ENCODE measurements around the gene FAM3D.

FAM3D gene

GRCh38 chr3:58652624-58653023 is 13.9 kb downstream of the FAM3D start:
- DNase-seq = no peak

DNA sequence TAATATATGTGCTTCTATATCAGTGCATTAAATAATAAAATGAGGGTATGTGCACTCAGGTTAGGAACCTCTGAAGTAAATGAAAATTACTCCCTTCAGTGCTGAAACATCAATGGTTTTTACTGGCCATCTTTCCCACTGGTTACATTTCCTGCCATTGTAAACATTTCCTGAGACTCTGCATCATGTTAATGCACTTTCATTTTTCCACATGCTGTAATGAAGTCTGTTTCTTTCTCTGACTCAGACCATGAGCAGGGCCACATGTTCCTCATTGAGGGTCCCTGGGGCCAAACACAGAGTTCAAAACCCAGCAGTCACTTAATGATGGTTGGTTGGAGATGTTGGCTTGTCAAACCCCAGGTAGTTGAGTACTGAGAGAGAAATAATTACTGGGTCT is 15.3 kb downstream of the FAM3D start:
- DNase-seq = no peak

DNA sequence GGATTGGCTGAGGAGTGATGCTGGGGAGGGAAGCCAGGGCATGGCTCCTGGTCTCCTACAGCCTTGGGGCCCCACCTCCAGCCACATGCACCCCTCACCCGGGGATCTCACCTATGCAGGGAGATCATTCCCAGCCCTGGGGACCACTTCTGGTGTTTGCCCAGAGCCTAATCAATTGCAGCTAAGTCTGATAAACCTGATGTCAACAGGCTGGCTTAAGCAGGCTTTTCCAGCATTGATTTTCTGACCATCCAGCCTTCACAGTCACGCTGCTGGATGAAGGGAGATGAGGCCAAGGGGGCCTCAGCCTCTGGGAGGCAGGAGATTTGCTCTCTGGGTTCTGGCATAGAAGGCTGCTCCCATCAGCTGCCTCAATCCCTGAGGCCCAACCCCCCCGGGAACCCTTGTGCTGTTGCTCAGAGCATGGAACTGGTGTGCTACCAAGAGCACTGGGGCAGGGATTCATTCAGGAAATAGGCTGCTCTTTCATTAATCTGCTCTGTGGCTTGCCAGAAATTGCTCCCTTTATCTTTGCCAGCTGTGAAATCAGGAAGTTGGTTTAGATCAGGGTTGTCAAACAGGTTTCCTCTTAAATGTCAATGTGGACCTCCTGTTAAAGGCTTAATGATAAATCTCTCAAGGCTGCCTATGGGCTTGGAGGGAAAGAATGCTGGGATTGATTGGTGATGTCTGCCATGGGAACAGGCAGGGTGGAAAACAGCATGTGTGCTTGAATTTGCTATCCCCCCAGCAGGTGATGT is 19.0 kb downstream of the FAM3D start:
- peak; percentile 53 for DNase-seq

DNA sequence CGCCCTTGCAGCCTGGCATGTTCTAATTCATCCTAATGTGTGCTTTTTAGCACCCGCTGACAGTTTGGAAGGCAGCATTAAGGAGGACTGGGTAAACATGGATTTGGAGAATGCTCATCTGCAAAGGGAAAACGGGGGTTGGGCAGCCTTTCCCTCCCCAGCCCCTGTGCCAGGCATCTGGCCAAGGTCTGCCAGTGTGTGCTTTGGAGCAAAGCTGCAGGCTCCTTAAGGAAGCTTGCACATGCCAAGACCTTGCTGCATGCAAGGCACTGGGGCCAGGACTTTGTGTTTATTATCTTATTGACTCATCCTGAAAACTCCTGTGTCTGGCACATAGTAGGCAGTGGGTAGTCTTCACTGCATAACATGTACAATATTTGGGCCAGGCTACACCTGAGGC is 20.1 kb downstream of the FAM3D start:
- no peak for DNase-seq

DNA sequence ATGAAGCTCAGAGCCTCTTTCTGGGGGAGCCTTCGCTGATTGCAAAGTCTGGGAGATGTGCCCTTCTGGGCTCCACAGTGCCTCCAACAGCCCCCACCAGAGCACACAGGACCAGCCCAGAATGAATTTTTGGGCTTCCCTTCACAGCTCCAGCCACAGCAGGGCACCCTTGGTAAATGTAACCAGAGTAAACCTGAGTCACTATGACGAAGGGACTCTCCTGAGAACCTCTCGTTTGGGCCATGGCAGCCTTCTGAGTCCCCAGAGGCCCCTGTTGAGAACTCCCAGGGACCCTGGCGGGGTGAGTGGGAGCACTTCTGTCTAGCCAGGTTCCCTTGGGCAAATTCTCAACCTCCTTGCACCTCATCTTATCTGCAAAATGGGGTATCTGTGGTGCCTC is 20.8 kb downstream of the FAM3D start:
- DNase-seq = no peak

DNA sequence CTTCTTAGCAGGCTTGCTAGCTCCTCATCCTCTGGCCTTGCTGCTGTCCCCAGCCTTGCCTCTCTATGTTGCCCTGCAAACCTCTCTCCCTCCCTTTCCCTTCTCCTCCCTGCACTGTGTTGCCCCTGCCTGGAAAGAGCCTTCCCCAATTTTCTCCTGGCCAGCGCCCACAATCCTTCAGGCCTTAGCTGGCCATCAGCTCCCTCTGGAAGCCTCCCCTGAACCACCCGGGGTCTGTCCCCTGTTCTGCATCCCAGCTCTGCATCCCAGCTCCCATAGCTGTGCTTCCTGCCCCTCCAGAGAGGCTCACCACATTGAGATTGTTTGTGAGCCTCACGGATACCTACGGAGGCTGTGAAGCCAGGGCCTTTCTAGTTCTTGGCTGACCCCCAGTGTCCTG is 23.7 kb downstream of the FAM3D start:
- DNase-seq = no peak

GRCh38 chr3:58640700-58641372 is 25.7 kb downstream of the FAM3D start:
- no peak for DNase-seq

- no peak for DNase-seq
Measured at GRCh38 chr3:58639842-58640241, 26.7 kb downstream of the FAM3D start.

DNA sequence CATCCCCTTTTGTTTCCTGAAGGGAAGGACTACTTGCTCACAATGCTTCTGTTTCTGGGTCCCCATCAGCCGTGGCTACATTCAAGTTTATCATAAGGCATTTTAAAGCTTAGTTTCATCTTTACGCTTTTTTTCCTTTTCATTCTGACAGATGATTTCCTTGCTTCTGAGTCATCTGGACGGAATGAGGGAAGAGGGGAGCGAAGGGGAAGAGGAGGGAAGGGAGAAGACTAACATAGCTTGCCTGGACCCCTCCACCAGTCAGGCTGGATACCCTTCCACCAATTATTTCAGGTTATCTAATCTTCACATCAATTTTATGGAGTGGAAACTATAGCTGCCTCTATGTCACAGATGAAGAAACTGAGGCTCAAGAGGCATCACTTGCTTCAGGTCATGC is 27.6 kb downstream of the FAM3D start:
- no peak for DNase-seq

DNA sequence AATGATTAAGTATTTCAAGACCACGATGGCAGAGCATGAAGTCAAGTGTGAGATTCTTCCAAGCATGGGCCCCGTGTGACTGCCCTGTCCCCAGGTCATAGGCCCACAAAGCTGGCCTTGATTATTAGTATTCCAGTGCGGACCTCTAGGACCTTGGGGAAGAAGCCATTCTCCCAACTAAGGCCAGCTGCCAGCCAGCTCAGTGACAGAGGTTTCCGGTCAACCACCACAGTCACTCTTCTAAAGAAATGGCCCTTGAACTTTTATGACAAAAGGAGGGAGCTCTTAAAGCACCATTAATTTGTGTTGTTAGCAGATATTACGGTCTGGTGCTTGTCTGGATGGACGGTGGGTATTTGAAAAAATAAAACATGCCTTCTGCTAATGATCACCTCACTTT is 28.0 kb downstream of the FAM3D start:
- DNase-seq = no peak

DNA sequence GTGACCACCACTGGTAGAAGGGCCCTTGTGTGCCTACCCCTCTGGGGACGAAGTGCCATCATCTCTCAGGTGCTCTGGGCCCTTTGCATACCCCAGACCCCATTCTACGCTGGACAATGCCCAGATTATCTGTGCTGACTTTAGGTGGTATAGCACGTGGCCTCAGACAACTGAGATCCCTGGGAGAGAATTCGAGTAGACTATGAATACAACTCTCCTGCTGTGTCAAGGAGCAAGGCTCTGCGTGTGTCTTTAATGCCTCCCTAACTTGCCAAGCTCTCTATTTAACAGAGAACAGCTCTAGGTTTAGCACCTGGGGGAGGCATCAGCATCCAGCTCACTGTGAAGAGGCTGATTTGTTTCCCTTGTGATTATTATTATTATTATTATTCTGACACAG is 29.1 kb downstream of the FAM3D start:
- DNase-seq = no peak

DNA sequence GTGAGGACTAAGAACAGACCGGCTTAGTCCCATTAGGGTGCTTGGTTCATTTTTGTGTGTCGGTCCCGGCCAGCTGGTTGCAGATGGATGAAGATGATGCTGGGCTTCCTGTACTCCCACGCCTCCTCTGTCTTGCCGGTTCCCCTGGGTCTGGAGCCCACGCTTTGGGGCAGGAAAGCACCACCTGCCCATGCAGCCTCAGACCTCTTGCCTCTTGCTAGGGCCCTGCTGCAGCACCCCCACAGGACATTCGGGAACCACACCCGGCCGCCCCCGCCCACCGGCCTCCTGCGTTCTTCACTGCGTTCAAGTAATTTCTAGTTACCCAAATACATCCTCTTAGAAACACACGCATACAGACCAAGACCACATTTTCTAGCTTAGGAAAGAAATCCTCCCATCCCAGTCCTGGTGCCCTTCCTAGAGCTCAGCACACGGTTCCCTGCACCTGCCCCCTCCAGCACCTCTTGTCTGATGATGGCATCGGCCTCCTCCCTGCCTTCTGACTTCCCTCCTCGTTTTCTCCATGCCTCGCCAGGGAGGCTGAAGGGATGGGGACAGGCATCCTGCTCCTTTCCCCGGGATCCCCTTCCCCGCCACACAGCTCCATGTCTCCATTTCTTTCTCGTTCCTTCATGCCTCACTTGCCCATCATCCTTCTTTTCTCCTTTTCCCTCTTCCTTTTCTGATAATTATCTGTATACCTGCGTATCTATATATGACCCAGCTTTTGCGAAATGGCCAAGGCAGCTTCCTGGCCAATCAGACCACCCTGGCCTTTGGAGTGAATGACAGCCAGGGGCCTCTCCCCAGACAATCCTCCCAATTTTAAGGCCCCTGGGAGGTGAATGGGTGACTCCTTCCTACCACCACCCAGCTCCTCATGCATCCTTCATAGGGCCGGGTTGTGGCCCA is 30.9 kb downstream of the FAM3D start:
- no peak for DNase-seq

DNA sequence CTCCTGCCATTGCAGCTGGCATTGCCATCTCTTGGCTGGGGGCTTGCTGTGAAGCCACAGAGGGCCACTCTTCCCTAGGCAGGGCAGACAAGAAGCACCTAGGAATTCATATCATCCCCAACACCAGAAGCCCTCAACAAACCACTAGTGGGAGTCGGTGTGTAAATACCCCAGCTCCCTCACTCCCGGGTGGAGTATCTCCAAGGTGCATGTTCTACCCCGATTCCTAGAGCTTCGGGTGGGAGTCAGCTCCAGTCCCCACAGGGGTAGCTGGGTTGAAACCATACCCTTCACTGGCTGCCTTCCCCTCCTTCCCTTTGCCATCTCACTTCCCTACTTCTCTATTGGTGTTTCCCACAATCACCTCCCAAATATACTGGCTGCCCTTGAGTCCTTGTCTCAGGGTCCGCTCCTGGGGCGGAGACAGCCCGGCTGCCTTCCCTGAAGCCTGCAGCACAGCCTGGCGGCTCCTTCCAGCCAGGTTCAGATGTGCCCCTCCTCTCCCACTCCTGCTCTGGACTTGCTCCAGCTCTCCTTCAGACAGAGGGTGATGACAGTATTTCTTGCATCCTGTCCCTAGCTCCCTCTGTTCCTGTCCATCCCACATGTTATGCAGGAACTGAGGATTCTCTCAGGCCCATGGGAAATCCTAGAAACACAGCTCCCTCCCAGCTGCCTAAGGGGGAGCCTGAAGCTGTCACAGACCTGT is 33.3 kb downstream of the FAM3D start:
- DNase-seq = no peak

DNA sequence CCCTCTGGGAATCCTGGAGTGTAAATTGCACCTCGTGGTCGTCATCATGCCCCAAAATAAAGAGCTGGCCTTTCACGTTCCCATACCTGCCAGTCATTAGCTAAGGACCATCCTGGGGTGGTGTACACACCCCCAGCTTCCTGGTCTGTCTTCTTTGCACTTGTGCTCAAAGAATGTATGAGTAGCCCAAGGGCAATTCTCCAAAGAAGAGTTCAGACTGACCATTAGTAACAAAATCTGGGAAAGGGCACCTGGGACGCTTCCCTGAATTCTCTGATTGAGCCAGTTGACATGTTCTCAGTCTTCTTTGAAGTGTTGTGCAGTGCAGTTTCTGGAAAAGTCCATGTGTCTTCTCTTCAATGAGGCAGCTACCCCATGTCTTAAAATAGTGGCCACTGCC is 34.8 kb downstream of the FAM3D start:
- DNase-seq = no peak

GRCh38 chr3:58630710-58631092 is 35.9 kb downstream of the FAM3D start:
- no peak for DNase-seq

DNA sequence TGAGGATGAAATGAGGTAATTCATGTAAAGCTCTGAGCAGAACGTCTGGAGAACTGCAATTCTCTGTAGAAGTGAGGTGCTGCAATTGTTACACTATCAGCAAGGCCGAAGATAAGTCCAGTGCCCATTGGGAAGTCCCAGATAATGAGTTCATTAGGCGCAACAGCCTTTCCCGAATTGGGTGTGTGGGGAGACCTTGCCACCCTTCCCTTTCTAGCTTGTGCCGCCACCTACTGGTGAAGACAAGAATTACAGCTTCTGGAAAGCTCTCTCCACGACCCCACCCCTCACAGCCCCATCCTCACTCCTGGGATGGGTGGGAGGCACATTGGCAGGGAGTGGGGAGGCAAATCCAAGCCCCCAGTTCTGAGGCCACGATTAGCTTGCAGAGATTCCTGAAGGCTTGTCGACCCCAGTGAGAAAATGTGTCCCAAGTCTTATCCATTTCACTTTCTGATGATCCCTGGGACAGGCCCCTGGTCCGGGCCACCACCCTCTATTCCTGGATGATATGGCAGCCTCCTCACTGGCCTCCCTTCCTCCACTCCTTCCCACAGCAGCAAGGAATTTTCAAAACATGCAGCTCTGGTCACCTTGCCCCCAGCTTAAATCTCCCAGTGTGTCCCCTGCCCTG is 36.4 kb downstream of the FAM3D start:
- DNase-seq = no peak

- DNase-seq = no peak
Measured at GRCh38 chr3:58629629-58630028, 36.9 kb downstream of the FAM3D start.

- DNase-seq = no peak
Measured at GRCh38 chr3:58628823-58629562, 37.6 kb downstream of the FAM3D start.

- DNase-seq = no peak
Measured at GRCh38 chr3:58627941-58628340, 38.6 kb downstream of the FAM3D start.

DNA sequence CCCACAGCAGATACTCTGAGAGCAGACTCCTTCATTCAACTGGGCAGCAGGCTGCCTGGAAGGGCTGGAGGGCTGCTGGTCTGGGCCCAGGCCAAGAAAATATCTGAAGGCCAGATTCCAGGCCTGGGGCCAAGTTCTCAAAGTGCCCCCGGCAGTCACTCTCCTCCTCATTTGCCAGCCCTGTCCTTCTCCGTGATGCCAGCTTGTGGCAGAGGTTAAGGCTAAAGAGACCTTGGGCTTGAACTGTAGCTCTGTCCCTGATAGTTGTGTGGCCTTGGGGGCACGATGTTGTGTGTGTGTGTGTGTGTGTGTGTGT is 39.0 kb downstream of the FAM3D start:
- no peak for DNase-seq

DNA sequence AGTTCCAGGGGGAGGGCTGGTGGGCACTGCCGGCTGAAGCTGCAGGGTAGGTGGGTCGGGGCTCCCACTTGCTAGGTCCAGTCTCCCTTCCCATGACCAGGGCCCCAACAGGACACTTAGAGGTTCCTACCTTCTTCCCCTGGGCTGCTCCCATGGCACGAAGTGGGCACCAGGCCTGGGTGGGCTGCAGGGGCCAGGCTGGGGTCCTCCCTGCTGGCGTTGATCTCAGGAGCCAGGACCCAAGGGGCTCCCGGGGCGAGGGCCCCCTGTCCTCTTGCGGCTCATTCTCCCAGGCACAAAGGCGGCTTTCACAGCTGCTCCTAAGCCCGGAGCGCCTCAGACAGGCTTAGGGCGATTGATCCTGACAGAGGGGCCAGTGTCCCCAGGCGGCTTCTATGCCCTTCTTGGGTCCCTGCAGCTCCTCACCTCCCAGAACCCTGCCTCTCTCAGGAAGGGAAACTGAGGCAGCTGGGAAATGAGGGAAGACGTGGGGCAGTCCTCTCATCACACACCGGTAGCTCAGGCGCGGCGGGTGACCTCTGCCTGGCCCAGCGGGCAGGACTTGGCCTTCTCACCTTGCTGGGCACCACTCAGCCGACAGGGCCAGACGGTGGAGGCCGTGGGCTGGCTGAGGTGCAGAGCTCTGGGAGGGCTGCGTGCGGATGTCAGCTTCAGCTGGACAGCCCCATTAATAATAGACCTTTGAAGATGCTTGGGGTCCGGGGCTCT is 39.6 kb downstream of the FAM3D start:
- DNase-seq = no peak

All from MV-4-11 (cell line).